ENCODE data around the gene COL27A1.

- TF ChIP-seq POLR2A (IDR thresholded peaks at IDR 0.05; ENCODE audit: low read length) (no peak), GATA1 (IDR thresholded peaks at IDR 0.05; ENCODE audit: low read depth, low read length) (no peak)
These were observed 16.2 kb downstream of the COL27A1 start for GRCh38 chr9:114171500-114171899.

Measured in erythroblast (primary cell).